HG03066 (cell line): ENCODE data around the gene OBP2A.

Source experiments
- ATAC-seq: cut with Tn5 transposase; IDR thresholded peaks from one replicate; pipeline ENCODE4 v1.9.1; 2021; ENCODE audit warnings: low read depth; ENCODE audit not compliant: unreplicated experiment

Gene OBP2A

GRCh38 chr9:135591506-135592330 lies 45.8 kb downstream of the OBP2A start:
- ATAC-seq, result no peak

GRCh38 chr9:135592331-135592590 lies 46.3 kb downstream of the OBP2A start:
- no peak for ATAC-seq

DNA sequence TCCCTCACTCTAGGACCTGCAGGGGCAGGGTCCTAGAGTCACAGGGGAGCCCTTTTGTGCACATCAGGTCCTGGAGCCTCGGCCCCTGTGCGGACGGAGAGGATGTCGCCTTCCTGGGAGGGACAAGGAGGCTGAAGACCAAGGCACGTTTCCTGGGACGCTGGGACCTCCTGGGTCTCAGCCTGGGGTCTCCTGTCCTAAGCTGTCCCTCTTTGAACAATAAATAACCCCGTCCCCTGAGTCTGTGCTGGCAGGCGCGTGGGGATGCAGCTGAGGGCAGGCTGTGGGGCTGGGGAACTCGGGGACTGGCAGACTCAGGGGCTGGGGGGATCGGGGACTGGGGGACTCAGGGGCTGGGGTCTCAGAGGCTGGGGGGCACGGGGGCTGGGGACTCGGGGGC lies 46.7 kb downstream of the OBP2A start:
- ATAC-seq, result no peak

DNA sequence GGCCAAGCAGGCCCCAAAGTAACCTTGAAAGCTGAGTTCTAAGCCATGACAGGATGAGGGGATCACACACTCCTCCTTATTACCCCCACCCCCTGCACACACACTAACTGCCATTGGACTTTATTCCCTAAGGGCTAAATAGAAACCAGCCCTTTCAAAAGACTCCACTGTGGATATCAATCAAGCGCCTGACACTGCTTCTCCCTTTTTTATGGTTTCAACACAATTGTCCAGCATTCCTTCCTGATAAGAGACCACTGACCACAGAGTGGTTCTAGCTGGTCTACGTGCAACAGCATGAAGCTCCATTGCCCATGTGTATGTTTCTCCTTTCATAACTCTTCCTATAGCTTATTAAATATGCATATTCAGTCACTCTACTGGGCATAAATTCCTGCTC lies 50.3 kb downstream of the OBP2A start:
- ATAC-seq, result no peak
